Superior temporal gyrus (tissue), 1 donor: ENCODE data around the gene KDM4C.

Source experiments
- DNase-seq: peaks from one replicate; pipeline ENCODE4 v3.0.0-alpha.2; 2016; ENCODE audit errors: extremely low spot score

The KDM4C gene

GRCh38 chr9:7139886-7140285 lies 382.1 kb downstream of the KDM4C start:
- no peak for DNase-seq

GRCh38 chr9:7140401-7140800 lies 382.6 kb downstream of the KDM4C start:
- DNase-seq, result no peak

DNA sequence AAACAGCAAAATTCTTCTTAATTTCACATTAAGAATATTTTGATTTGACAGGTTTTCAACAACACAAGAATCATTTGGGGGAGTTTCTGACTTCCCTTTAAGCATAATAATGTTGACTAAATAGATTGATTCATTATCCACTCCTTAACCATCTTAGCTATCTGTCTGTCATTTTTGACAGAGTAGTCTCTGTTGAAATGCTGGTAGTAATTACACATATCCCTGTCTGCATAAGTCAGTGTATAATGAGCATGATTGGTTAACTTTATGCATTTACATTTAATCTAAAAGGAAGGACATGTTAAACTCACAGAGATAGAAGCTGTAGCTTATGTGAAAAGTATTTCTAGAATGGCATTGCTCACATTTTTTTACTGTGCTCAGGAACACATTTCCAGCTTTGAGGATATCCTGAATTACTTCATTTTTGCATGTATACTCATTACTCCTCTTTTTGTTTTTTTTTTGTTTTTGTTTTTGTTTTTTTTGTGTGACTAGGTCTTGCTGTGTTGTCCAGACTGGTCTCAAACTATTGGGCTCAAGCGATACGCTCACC lies 385.9 kb downstream of the KDM4C start:
- no peak for DNase-seq

- DNase-seq, result no peak
Observed at GRCh38 chr9:7144265-7145046, 386.7 kb downstream of the KDM4C start.

DNA sequence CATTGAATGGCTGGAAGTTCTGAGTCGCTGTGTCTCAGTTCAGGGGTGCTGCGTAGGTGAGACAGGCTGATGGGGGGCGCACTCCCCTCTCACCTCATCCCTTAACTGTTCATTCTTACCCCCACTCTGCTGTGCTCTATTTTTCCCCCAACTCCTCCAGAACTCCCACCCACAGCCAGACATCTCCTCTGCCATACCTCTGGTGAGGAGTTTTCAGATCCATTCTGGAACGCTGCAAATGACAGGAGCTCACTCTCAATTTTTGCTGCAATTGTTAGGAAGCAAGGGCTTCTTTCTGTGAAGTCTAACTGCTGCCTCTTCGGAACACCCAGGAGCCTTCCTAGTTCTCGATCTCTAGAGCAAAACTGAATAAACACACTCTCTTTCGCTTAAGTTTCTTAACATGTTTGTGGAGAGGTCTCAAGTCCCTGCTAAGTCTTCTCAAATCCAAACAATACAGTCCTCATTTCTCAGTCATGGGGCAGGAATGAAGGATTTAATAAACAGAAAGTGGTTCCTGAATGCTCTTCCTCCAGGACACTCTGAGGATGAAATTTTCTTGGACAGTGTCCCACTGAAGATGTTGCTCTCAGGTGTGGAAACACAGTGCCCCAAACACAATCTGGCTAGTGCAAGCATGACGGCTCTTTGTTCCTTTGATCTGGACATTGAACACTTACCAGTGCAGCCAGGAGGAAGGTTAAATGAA lies 387.7 kb downstream of the KDM4C start:
- no peak for DNase-seq

DNA sequence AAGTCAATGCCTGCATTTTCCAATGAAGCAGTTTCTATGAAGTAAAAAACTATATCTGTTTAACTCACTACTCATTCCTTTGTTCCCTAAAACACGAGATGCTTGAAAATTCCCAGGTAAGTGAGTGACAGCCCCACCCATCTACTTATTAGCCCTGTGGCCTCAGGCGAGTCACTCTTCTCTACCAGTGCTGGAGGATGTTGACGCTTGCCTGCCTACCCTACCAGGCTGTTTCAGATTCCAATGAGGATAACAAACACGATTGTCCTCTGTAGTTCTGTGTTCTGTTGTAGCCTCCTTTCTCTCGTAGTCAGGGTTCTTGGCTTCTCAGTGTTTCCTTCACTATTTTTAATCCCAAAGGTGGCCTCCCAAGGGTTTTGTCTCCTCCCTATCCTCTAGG lies 388.8 kb downstream of the KDM4C start:
- DNase-seq, result no peak

- DNase-seq, result no peak
Observed at GRCh38 chr9:7147121-7148090, 389.6 kb downstream of the KDM4C start.

- no peak for DNase-seq
Observed at GRCh38 chr9:7148243-7148765, 390.5 kb downstream of the KDM4C start.

GRCh38 chr9:7149258-7149657 lies 391.5 kb downstream of the KDM4C start:
- no peak for DNase-seq

- no peak for DNase-seq
Observed at GRCh38 chr9:7150153-7150890, 392.5 kb downstream of the KDM4C start.

- no peak for DNase-seq
Observed at GRCh38 chr9:7153134-7153533, 395.4 kb downstream of the KDM4C start.

GRCh38 chr9:7153566-7153965 lies 395.8 kb downstream of the KDM4C start:
- DNase-seq, result no peak

- no peak for DNase-seq
Observed at GRCh38 chr9:7154003-7154619, 396.3 kb downstream of the KDM4C start.

- DNase-seq, result no peak
Observed at GRCh38 chr9:7154650-7155049, 396.9 kb downstream of the KDM4C start.

GRCh38 chr9:7161469-7161868 lies 403.7 kb downstream of the KDM4C start:
- DNase-seq, result no peak

- no peak for DNase-seq
Observed at GRCh38 chr9:7163932-7164331, 406.2 kb downstream of the KDM4C start.

GRCh38 chr9:7164440-7165330 lies 406.9 kb downstream of the KDM4C start:
- no peak for DNase-seq

DNA sequence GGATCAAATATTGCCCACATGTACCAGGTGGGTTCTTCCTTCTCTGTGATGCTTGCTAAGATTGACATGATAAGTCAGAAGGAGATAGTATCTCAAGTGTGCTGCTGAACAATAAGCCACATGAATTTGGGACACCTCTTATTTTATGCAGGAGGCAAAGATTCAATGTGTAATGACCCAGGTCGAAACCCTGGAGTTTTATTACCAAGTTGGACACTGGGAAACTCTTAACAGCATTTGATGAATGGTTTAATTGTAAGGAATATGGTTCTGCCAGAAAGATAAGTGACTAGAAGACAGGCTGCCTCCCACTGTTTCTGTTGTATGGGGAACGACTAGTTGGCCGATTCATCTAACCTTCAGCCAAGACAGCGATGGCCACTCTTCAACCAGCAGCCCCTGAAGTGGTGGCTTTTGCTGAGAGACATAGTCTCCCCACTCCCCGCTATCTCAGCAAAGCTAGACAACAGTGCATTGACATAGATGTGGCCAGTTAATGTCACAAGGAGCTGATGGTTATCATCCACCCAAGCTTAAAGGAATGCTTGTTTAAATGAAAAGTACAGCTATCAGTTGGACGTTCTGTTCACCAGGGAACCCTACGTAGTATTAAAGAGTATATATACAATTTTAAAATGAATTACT lies 407.7 kb downstream of the KDM4C start:
- no peak for DNase-seq

DNA sequence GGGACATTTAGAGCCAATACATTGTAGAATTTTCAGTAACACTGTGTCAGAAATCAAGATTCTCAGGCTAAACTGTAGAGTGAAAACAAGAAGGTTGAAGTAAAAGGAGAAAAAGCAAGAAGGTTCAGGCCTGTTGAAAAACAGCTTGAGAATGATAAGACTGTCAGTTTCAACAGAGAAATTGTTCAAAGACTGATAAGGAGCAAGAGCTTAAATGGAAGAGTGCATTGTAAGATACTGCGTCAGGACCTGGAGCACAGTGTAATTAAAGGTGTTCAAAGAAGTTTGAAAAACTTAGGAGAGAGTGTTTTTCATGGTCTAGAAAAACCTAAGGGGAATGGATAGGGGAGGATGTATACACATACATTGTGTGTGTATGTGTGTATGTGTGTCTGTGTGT lies 408.3 kb downstream of the KDM4C start:
- DNase-seq, result no peak
